8988T (cell line): Measurements from ENCODE around the gene NTRK3.

Experiments used
- DNase-seq: peaks from one replicate; pipeline ENCODE4 v3.0.0; 2011

NTRK3 gene

DNA sequence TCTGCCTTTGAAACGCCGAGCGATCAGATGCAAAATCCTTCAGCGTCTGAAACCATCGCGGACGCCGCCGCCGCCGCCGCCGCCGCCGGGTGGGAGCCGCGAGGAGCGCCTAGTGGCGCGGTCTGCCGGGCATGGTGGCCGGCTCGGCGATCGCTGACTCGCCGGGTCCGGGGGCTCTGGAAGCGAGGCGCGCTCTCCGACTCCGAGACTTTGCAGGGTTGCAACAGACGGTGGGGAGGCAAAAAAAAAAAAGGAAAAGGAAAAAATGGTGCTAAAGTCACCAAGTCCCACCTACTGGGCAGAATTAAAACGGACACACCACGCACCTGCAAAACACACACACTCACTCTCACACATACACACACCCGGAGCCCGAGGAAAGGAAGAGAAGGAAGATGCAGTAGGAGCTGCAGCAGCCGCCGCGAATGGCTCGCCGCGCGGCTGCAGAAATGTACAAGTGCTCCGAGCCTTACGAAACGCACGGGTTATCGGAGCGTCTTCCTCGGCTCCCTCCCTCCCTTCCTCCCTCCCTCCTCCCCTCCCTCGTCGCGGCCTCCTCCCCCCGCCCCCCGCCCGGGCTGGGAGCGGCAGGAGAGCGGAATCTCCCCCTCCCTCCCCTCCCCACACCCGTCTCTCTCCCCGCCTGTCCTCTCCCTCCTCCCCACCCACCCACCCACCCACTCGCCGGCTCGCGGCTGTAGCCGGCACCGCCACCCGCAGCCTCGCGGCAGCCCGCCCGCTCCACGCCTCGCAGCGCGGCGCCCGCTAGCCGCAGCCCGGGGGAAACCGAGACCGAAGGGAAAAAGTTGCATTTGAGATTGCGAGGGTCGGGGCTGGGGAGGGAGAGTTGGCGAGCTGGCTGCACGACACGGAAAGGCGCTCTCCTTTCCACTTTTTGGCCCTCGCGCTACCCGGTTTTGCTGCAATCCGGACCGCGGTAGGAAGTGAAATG is at the start of gene NTRK3:
Gene NTRK3, minus strand, starts transcription at position 461 of the 952 bp plus-strand sequence. CDS start 586 bp downstream, outside the sequence.
- DNase-seq: no peak

DNA sequence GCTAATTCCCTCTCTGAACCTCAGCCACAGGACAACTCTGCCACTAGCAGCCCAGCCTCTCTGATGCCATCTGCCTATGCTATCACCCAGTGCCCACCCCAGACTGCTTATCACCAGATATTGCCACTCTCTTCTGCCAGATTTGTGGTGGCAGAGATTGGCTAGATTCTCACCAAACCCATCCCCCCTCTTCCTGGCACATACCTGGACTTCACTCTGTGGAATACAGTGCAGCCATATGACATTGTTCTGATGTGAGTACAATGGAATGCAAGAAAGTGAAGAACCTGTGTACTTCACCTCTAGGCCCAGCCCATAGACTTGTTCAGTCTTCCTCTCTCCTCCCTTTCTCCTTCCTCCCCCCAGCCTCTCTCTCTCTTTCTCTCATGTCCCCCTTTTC is 46.9 kb upstream of the NTRK3 start:
- no peak for DNase-seq

DNA sequence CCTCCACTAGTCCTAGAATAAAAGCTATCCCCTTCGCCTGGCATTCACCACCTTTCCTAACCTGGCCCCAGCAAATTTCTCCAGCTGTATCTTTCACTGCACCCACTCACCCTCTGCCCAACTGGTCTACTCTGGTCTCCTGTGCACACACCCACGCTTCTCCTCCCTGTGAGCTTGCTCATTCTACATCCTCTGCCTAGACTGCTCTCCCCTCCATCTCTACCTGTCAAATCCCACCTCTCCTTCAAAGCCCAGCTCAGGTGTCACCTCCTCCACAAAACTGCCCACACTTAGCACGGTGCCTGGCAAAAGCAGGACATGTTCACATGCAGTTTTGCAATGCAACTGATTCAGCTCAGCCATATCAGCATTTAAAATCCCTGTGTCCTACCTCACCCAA is 45.8 kb upstream of the NTRK3 start:
- DNase-seq: no peak

DNA sequence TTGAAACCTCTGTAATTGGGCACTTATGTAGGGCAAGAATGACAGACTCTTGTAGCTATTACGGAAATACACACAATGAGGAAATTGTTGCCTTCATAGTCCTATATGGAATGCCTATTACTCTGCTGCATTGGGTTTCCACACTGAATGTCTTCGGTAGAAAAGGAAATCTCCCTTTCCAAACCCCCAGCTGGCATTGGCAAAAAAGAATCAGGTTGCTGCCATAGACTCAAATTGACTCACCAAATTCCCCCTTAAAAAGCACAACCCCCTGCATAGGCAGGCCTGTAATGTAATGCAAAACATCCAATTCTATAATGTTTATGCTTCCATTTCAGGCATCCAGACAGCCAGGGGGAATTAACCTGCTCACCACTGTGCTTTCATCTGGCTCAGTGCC is 44.8 kb upstream of the NTRK3 start:
- DNase-seq: no peak

DNA sequence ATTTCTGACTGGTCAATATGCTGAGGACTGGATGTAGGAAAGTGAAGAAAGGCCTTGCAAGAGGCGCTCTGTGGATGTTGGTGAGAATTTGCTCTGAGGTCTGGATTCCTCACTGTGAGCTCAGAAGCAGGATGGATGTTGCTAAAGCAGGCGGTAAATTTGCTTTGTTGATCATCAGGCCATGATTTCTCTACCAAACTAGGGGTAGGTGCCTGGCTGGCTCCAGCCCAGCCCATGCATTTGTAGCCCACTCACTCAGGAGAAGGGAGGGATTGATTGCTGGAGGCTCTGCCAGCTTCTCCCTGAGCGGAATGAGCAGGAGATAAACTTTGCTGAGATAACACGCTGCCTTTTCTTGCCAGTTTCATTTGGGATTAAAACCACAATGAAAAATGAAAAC is 44.3 kb upstream of the NTRK3 start:
- no peak for DNase-seq

DNA sequence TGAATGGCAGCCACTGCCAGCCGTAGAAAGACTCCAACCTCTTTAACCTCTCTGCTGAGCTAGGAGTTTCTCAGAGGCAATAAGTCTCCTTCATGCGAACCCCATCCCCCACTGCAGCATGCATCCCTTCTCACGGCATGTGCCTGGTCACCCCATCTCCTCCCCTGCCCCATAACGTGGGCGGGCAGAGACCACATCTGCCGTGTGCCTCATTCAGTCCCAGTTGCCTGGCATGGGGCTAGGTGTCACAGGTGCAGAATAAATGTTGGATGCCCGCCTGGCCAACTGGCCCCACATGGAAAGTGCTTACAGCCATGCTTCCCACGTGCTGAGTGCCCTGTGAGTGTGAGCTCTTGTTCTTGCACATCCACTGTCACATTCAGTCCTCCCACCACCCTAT is 43.5 kb upstream of the NTRK3 start:
- DNase-seq: no peak

DNA sequence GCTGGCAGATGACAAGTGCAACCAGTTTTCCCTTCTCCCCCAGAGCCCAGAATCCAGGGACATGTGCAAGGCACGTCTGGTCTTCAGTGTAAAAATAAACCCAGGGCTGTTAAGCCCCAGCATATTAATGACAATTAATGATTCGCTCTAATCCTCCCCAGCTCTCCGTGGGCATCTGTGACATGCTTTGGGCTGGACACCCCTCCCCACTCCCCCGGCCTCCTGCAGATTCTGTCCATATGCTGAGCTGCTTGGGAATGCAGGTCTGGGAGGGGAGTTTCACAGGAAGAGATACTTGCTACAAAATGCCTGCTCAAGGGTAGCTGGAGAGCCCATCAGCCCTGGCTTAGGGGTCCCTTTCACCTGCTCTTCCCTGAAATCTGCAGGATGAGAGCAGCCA is 43.0 kb upstream of the NTRK3 start:
- DNase-seq: no peak

DNA sequence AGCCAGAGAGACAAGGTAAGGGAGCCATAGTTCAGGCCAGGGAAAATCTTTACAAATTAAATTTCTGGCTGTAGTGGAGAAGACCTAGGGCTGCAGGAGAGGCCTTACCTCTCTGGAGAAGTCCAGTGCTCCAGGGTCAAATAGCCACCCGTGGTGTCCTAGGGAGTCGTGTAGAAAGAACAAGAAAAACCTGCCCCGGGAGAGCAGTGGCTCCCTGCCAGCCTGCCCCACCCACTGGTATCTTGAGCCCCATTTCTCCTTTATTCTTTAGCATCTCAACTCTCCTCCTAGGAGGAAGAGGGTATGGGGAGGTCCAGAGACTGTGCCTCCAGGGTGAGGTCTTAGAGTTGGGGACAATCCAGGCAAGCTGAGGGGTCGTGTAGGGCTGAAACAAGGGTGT is 32.1 kb upstream of the NTRK3 start:
- no peak for DNase-seq

DNA sequence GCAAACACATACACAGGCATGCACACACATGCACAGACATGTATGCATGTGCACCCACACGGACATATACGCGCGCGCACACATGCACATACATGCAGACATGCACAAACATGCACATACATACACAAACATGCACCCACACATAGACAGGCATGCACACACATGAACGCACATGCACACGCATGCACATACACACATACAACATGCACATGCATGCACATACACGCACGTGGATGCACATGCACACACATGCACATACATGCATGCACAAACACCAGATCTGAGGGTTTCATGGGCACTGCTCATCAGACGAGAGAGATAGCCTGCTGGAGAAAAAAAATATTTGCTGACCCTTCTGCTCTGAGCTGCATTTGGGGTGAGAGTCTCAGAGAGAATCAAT is 31.7 kb upstream of the NTRK3 start:
- DNase-seq: no peak

DNA sequence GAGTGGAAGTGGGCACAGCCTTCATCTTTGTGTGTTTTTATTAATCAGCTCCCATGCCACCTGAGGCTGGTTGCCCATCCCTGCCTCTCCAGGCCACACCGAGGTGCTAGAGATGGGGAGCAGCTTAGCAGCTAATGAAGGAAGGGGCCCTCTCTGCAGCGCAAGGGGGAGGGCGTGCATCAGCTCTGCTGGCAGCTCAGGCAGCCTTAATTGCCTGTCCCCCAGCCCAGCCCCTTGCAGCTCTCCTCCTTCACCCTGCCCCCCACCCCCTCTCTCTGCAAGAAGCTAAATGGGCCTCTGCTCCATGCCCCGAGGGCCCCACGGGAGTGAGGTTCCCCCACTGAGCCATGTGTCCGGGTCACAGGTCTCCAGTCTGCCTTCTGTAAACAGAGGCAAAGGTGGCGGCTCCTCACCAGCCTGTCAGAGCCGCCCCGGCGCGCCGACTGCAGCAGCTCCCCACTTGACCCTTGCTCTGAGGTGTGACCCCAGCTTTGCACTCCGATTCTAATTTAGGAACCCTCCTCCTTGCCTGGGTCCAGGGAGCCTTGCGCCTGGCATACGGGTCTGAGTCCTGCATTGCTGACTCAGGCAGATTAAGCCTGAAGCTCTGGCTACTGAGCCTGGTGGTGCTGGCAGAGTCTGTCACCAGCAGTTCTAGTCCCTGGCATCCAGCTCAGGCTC is 27.9 kb upstream of the NTRK3 start:
- DNase-seq: no peak

DNA sequence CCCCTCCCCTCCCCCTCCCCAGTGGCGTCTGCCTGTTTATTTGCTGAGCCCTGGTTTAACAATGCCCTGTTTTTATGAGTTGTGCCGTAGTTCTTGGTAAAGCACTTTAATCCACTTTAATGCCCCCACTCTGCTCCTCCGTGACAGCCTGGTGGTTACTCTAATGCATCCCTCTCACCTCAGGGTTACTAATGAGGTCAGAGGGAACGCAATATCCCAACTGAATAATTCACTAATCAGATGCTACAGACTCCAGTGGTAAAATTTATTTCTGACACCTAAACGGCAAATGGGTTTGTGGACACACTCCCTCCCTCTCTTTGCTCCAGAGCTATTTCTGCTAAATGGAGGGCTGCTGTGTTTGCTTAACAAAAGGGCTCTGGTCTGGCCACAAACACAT is 26.1 kb upstream of the NTRK3 start:
- no peak for DNase-seq

DNA sequence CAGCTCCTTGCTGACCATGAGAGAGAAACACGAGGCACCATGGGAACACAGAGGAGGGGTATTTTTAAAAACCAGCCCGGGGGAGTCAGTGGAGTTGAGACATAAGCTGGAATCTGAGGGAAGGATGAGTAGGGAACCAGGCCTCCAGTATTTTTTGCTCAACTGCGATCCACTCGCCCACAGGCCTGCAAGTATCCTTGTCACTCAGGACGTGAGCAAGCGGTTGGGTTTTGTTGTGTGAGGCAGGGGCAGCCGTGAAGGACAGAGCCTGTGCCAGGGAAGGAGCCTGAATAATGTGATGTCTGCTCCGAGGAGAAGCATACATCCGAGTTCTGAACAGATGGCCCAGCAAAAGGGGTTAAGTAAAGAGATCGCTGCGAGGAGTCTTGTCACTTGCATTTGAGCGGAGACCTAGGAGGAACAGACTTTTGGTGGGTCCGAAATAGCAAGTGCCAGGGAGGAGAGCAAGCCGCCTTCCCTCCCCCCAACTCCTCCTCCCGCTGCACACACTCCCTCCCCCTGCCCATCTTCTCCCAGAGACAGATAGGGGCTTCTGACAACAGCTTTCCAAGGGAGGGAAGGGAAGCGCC is 20.4 kb upstream of the NTRK3 start:
- DNase-seq: no peak

DNA sequence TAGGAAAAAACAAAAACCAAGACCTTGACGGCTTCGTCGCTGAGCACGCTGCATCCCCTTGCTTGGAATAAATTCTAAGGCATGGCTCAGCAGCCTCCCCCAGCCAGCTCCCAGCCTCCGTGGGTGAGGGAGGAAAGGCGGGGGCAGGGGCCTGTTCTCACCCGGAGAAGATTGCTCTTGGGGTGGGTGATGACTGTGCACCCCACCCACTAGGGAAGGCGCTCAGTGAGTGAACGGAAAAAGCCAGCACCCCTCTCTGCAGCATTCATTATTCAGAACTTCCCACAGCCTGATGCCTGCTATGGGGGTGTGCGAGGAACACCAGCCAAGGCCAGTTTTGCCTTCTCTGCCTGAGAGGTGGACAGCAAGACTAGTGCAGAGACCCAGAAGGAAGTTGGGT is 19.3 kb upstream of the NTRK3 start:
- DNase-seq: no peak

DNA sequence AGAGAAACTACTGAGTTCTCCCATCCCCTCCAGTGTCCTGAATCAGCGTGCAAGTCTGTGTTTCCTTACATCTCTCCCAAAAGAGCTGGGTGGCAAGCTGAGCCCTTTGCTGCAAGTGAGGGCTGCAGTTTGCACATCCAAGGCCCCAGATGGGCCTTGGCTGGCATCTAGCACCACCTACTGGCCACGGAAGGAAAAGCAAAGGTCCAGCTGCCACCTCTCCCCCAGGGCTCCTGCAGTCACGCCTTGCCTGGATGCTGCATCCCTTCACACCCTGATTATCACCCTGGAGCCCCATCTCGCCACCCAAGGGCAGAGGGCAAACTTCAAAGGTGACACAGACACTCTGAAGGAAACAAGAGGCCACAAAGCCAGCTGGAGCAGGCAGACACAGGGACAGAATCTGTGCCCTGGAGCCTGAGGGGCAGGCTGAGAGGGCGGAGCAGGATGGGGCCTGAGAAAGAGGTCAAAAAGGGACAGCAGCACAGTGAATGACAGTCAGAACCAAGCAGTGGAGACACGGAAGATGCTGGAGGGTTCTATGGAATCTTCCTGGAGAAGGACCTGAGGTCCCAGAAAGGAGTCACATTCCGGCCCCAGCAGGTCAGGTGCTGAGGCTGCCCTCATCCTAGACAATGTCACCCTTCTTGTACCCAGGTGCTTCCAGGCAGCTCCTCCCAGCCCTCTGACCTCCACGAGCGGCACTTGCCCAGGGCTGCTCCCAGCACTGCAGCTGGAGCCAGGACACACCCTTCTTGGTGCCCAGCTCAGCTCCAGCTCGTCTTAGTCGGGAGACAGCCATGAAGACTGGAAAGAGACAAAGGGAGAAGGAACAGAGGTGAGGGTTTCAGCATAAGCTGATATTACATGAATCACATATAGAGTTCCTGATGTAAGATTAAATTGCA is 18.3 kb upstream of the NTRK3 start:
- peak; percentile 63 for DNase-seq

DNA sequence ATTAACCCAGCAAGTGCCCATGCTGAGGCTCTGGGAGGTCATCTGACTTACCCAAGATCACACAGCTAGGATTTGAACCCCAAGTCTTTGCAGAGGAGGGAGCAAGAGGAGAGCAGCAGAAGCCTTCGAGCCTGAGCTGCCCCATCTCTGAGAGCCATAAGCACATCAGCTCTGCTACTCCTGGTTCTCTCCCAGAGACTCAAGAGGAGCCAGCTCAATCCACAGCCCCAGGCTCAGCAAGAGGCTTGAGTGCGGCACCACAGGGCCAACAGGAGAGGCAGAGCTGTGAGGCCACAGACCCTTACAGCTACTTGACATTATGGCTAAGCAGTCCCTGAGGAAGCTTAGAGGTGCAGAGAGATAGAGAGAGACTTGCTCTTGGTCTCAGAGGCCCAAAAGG is 15.9 kb upstream of the NTRK3 start:
- DNase-seq: no peak

DNA sequence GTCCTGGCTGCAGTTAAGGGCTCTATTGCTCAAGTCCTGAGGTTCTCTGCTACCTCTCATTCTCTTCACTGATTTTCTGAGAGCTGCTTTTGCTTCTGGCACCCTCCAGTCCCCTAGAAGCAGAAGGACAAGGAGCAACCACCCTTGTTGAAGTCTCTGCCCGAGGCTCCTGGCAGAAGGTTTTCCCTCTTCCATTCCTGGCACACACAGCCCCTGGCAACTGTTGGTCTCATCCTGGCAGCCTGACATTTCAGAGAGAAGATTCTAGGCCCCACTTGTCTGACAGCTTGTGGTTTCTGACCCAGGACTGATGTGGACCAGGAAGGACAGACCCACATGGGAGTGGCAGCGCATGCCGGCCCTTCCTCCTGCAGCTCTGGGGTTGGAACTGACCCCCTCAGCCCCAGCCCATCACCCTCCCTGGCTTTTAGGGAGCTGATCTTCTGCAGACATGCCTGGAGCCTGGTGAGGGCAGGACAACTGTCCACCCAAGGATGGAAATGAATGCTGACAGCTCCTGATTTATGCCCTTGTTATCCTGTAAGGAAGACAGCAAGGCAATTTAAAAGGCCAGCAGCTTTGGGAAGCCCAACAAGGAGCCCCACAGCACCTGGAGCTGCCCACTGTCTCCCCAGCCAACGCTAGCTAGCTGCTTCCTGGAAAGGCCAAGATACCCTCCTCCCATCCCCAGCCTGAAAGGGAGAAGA is 13.0 kb upstream of the NTRK3 start:
- DNase-seq: no peak

DNA sequence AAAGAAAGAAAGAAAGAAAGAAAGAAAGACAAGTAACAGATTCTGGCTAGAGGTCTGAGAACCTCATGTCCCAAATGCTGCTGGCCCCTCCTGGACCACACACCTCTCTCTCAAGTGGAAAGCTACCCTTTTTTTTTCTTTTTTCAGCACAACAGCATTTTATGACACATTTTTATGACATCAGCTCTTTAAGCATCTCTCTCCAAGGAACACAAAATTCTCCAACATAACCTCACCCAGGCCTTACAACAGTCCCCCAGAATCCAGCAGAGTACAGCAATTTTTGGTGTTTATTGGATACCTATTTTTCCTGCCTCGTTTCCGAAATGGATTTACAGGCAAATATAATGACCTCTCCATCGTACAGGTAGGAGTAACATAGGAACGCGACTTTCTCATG is 11.2 kb upstream of the NTRK3 start:
- DNase-seq: no peak

DNA sequence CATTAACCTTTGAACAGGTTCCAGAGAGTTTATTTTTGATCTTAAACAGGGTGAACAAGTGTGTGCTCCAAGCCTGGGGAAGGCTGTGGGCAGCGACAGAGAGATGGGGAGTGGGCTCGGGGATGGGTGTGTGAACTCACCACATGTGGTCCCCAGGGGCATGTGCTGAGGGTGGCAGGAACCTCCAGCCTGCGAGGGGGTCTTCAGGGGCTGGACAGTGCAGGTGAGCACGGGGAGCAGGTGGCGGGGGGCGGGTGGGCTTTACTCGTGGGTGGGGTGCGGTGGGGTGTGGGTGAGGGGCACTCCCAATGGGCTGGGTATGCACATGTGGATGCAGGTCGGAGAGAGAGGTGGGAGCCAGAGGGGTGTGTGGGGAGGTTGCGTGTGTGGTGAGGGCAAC is 9.6 kb upstream of the NTRK3 start:
- no peak for DNase-seq

DNA sequence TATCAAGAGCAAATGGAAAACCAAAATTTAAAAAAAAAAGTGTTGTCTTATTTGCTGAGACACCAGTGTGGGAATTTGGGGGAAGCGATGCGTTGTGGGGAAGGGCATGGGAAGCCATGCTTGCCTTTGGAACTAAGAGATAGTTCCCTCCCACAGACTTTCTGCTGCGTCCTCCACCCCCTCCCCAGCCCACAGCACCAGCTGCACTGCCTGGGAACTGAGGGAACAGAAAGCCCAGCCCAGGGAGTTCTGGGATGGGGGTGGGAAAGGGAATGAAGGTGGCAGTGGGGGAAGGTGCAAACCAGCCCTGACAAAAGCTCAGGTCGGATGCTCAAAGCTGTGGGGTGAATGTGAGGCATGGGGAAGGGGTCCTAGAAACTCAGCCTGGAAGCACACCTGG is 8.1 kb upstream of the NTRK3 start:
- DNase-seq: no peak

DNA sequence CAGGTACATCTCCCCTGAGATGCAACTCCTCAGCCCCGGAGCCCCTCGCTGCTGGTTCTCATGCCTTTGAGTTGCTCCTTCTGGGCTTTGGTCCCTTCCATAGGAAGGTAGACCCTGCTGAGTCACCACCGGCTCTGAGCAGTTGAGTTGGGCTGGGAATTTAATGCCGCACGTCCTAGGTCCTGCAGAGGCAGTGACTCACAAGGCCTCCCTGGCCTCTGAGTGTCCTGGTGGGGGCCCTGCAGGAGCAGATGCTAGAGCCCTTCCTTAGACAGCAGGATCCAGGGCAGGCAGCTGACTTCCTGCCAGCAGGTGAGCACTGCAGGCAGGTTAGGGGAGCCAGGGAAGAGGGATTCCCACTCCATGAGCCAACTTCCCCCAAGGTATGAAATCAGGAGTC is 5.5 kb upstream of the NTRK3 start:
- DNase-seq: no peak

DNA sequence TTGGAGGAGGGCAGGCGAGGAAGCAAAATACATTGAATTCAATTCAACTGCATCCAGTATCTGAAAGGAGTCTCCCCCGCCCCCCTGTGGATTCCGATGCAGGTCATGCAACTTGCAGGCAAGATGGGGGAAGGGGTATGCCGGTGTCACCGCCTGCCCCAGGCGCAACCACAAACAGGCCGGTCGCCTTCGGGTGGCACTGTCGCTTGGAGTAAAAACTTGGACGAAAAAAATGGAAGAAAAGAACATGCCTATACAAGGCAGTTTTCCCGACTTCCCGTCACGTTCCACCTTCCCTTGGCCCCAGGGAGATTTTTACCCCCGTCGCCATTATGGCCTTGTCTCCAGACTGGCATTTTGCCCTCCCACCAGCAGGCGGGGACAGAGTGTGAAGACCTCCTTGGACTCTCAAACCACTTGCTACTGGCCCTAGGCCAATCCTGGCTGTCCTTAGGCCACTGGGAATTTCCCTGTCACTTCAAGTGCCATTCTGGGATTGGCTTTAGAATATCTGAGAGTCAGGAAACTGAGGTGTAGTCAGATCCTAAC is 1.6 kb upstream of the NTRK3 start:
- DNase-seq: no peak
